Hematopoietic multipotent progenitor cell treated with erythropoietin and hydrocortisone succinate and interleukin-3 and kit ligand, for 17 days (in vitro differentiated cells): ENCODE data around the gene CBR4.

Experiments used
- DNase-seq: peaks from one replicate; pipeline ENCODE4 v3.0.0-alpha.2; 2015; ENCODE audit warnings: low spot score

The CBR4 gene

GRCh38 chr4:169032883-169033645 is 23.0 kb upstream of the CBR4 start:
- no peak for DNase-seq

- no peak for DNase-seq
These were observed 22.1 kb upstream of the CBR4 start for GRCh38 chr4:169032194-169032593.

DNA sequence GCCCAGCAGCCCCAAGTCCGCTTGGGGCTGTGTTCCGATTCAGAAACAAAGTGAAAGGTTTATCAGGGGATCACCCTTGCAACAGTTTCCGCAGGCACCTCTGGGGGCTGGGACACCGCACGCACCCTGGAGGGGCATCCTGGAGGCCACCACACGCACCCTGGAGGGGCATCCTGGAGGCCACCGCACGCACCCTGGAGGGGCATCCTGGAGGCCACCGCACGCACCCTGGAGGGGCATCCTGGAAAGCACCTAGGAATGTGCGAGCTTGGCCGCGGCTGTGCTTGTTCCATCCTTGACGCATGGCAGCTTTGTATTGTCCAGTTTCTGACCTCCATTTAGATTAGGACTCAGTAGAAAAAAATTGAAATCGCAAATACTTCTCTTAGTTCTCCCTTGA is 21.3 kb upstream of the CBR4 start:
- no peak for DNase-seq

DNA sequence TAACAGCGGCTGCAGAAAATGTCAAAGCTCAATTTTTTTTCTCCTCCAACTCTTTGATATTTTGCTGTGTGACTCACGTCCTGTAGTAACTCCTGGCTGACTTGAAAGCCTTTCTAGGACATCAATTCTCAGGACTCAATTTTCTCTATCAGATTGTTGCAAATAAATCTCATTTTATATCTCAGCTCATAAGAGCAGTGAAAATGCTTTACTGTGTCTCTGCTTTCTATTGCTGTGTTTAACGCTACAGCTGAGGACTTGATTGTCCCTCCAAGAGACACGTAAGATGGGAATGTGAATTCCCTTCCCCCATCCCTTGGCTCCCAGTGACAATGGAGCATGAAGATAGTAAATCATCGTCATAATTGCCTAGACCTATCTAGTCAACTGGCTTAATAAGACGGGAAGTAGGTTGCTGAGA is 20.5 kb upstream of the CBR4 start:
- DNase-seq: no peak

DNA sequence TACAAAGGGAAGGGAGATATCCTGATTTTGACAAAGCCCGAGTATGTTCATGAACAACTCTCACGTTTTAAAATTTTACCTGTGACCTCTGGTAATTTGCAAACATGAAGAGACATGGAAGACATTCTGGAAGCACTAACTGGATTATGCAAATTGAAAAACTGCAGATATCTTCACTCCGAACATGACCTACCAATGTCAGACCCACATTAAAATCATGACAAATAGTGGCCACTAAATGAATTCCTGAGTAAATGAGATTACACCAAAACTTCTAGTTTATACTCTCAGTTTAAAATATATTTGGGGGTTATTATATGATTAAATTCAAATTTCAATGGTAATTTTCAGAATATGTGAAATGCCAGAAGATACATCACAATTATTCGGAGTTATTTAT is 19.9 kb upstream of the CBR4 start:
- DNase-seq: no peak

DNA sequence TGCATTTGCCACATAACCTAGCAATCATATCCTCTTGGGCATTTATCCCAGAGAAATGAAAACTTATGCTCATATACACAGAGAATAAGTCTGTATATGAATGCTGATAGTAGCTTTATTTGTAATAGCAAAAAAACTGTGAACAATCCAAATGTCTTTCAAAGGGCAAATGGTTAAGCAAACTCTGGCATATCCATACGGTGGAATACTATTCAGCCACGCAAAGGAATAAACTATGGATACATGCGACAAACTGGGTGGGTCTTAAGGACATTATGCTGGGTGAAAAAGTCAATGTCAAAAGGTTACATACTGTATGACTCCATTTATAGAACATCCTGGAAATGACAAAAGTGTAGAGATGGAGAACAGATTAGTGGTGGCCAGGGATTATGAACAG is 17.6 kb upstream of the CBR4 start:
- DNase-seq: no peak

GRCh38 chr4:169025184-169025583 is 15.1 kb upstream of the CBR4 start:
- DNase-seq: no peak

DNA sequence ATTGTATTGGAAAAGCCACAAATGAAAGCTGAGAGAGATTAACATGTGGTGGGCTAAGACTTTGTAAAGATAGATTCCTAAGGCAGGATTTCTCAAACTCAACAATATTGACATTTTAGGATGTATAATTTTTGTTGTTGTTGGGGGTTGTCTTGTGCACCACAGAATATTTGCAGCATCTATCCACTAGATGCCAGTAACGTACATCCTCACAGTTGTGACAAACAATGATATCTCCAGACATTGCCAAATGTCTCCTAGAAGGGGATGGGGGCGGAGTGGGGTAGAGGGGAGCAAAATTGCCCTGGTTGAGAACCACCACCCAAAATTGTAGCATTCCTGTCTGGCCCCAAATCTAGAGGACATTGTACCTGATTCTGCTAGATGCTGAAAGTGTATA is 14.7 kb upstream of the CBR4 start:
- DNase-seq: no peak

GRCh38 chr4:169018406-169018805 is 8.4 kb upstream of the CBR4 start:
- DNase-seq: no peak

GRCh38 chr4:169017971-169018370 is 7.9 kb upstream of the CBR4 start:
- DNase-seq: no peak

DNA sequence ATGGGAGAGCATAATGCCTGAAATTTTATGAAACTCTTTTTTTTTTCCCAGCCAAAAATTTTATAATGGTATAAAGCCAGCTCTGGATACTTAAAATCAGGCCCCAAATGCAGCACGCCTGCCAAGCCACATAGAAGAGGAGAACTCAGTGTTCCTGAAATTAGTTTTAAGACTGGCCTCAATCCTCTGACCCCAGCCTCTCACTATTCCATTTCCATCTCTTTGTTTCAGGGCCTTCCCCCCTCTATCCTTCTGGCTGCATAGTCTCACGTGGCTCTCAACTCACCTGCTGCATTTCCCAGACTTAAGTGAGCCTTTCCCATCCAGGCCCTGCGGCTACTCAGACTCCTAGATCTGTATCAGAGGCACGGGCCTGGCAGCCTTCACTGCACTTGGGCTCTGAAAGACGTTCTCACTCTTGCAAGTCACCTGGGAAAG is 5.2 kb upstream of the CBR4 start:
- no peak for DNase-seq

DNA sequence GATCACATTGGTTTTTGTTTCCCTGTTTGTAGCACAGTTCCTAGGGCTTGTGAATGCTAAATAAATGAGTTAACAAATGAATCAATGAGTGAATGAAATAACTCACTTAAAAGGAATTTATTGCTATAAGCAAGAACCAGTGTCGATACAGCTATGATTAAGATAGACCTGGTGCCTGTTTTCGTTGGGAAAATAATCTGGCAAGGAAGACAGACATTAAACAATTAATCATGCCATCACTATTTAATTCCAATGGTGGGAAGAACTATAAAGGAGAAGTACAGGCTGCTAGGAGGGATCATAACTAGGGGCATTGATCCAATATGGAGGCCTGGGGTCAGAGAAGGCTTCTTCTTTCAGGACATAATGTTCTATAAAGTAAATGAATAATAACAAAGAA is 4.5 kb upstream of the CBR4 start:
- DNase-seq: no peak

GRCh38 chr4:169013396-169013795 is 3.3 kb upstream of the CBR4 start:
- DNase-seq: no peak

DNA sequence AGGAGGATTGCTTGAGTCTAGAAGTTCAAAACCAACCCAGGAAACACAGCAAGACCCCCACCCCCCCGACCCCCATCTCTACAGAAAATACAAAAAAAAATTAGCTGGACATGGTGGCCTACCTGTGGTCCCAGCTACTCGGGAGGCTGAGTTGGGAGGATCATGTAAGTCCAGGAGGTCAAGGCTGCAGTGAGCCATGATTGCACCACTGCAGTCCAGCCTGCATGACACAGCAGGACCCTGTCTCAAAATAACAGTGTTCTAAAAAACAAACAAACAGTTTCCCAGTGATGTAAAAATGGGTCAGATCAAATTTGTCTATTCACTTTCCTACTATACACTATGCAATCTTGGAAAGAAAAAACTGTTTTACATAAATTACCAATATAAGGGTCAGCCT is 2.0 kb upstream of the CBR4 start:
- DNase-seq: no peak

DNA sequence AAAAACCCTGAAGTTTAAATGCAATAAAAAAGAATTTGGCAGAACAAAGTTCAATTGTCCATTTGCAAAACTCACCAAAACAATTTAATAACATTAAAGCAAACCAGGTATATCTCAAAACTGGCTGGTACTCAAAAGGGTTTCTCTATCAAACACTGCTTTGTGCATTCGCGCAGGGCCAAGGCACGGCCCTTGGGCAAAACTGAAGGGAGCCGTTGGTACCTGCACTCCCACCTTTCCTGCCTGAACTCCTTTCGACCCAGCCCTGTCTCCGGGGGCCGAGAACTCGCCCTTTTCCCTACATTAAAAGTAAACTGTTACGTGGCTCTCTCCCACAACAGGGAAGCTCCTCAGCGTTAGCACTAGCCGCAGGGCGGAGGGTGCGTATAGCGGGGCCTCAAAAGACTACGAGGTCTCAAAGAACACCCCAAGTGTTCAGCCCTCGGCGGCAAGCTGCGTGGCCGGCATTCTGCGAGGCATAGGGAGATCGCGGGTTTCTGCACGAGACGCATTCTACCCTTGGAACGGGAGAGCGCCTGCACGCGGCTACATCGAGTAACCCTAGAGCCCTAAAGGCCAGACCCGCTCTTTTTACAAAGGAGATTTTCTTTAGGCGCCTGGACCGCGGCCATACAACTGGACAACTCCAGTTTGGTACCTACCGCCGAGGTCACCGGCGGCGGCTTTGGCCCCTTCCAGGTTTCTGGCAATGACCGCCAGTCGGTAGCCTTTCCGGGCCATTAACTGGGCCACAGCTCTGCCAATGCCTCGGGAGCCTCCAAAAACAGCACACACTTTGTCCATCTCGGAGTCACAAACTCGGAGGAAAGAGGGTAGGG is 550 bp downstream of the CBR4 start:
- DNase-seq: peak; percentile 71

DNA sequence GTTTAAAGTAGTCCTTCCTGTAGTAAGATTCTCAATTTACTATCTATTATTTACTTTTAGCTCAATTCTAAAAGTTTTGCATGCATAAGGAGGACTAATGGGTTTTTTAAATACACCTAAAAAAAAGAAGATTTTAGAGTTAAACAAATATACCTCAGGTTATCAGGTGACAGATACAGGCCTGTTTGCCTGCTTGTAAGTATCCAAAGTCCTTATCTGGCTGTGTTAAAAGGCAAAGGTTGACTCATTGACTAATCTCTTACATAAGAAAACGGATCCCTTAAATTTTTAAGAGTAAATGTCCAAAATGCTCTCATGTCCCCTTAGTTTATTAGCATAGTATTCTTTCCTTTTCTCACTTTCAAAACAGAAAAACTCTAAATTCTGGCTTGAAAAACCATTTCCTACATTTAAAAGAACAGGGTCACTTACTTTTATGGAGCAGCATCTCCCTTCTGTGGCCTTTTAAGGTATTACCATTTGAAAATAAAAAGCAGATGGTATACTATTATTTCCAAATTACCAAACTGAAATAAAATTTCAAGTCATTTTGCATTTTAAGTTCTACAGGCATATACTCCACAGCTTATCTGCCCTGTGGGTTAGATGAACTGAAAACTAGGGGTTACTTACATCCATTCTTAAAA is 4.5 kb downstream of the CBR4 start:
- peak; percentile 40 for DNase-seq

DNA sequence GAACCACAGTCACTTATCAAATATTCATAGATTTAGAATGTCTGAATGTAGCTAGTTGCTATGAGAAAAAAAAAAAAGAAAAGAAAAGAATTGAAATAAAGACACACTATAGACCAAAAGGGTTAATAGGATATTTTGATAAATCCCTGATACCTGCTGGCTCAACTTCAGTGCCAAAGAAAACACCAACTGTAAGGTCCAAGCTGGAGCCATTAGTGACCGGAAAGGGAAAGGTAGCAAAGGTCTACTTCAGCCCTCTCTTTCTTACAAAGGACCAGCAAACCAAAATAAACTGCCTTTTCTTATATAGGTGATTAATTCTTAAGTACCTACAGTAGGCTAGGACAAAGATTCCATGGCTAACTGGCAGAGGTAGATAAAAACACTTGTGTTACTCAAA is 9.7 kb downstream of the CBR4 start:
- DNase-seq: no peak

GRCh38 chr4:168999809-169000208 is 10.2 kb downstream of the CBR4 start:
- no peak for DNase-seq

DNA sequence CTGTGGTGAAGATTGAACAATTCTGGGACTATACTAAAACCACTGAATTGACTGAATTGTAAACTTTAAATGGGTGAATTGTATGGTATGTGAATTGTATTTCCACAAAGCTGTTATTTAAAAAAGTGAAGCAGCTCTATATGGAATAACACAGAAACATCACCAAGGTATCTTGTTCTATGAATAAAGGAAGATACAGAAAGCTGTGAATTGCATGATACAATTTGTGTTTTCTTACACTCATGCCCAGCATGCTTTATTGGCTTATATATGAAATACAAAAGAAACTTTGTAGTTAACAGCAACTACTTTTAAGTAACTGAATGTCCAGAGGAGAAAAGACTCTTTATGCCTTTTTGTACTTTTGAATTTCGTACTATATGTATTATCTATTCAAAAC is 11.5 kb downstream of the CBR4 start:
- no peak for DNase-seq

GRCh38 chr4:168995537-168996295 is 14.3 kb downstream of the CBR4 start:
- peak; percentile 63 for DNase-seq

- DNase-seq: no peak
These were observed 15.1 kb downstream of the CBR4 start for GRCh38 chr4:168994958-168995357.
